HepG2 (cell line): Measurements from ENCODE around the gene CASKIN2. TPM values are rescaled to one million over a fixed set of nuclear protein-coding genes. Genes with fewer than 3 reads are reported as not detected.
A peak's percentile ranks its signal among the peaks of the same experiment; 100 is the strongest.

Source experiments
- CBFB ChIP-seq: sonication (generic); formaldehyde crosslinking; IDR thresholded peaks from 2 replicates; pipeline ENCODE4 v1.4.0; 2020; ENCODE audit warnings: missing genetic modification reagents
- FOSL2 ChIP-seq: sonication (generic); formaldehyde crosslinking; IDR thresholded peaks from 2 replicates; pipeline ENCODE4 v1.4.0; 2020; ENCODE audit warnings: missing genetic modification reagents
- JUN ChIP-seq: sonication (generic); formaldehyde crosslinking; IDR thresholded peaks from 2 replicates; pipeline ENCODE4 v1.4.0; 2020; ENCODE audit warnings: mild to moderate bottlenecking, missing genetic modification reagents
- KIAA2018 ChIP-seq: sonication (generic); formaldehyde crosslinking; IDR thresholded peaks from 2 replicates; pipeline ENCODE4 v1.5.0; 2020; ENCODE audit warnings: mild to moderate bottlenecking, missing genetic modification reagents, borderline replicate concordance
- ZNF776 ChIP-seq: sonication (generic); formaldehyde crosslinking; IDR thresholded peaks from 2 replicates; pipeline ENCODE4 v1.4.0; 2020; ENCODE audit warnings: mild to moderate bottlenecking, missing genetic modification reagents
- ZSCAN21 ChIP-seq: sonication (generic); formaldehyde crosslinking; IDR thresholded peaks from 2 replicates; pipeline ENCODE4 v1.8.0; 2022; ENCODE audit warnings: mild to moderate bottlenecking, missing genetic modification reagents, moderate library complexity, borderline replicate concordance
- polyA plus RNA-seq, 8 experiments: library from polyadenylated mRNA; depleted of rRNA in 3 of 8; stranded (reverse) in 7 of 8; unstranded in 1 of 8; fragments of >200 nt; fragmentation: Illumina TruSeq in 4 of 8; extraction: Trizol in 4 of 8; gene quantifications; 2 replicates each; pipeline versions ENCODE4 v1.2.1 to v1.2.3, GENCODE V29; 2011 to 2016; ENCODE audit warnings: low read depth in 4 of 8, missing spikeins in 1 of 8, mixed read lengths in 1 of 8; ENCODE audit not compliant: insufficient read depth in 1 of 8
- total RNA-seq, 5 experiments: library from RNA; depleted of rRNA; stranded (reverse); fragments of >200 nt; fragmentation: Illumina TruSeq; extraction: Trizol; gene quantifications; 2 replicates each; pipeline ENCODE4 v1.2.3, GENCODE V29; 2016; ENCODE audit warnings: low read depth in 1 of 5
- TF ChIP-seq, protein P1 (sequence below): sonication (generic); formaldehyde crosslinking; IDR thresholded peaks from 2 replicates; pipeline ENCODE4 v1.4.0; 2020; ENCODE audit warnings: missing genetic modification reagents
- TF ChIP-seq, protein P2 (sequence below): sonication (generic); formaldehyde crosslinking; IDR thresholded peaks from 2 replicates; pipeline ENCODE4 v1.4.0; 2020; ENCODE audit warnings: missing genetic modification reagents
- TF ChIP-seq, protein P3 (sequence below): sonication (generic); formaldehyde crosslinking; IDR thresholded peaks from 2 replicates; pipeline ENCODE4 v1.9.0; 2021; ENCODE audit warnings: missing genetic modification reagents, borderline replicate concordance
- TF ChIP-seq, protein P4 (sequence below): sonication (generic); formaldehyde crosslinking; IDR thresholded peaks from 2 replicates; pipeline ENCODE4 v1.9.0; 2022; ENCODE audit warnings: low read depth, missing genetic modification reagents

CASKIN2 gene
- total and polyA plus RNA-seq, 2 of the 13 experiments (the other 11 are each of a cell fraction or from before 2014, with no cell fraction given): 5.2 to 7.8 TPM

GRCh38 chr17:75514299-75514918, 928 bp downstream of the CASKIN2 start (continued):
- TF ChIP-seq, protein P1, sequence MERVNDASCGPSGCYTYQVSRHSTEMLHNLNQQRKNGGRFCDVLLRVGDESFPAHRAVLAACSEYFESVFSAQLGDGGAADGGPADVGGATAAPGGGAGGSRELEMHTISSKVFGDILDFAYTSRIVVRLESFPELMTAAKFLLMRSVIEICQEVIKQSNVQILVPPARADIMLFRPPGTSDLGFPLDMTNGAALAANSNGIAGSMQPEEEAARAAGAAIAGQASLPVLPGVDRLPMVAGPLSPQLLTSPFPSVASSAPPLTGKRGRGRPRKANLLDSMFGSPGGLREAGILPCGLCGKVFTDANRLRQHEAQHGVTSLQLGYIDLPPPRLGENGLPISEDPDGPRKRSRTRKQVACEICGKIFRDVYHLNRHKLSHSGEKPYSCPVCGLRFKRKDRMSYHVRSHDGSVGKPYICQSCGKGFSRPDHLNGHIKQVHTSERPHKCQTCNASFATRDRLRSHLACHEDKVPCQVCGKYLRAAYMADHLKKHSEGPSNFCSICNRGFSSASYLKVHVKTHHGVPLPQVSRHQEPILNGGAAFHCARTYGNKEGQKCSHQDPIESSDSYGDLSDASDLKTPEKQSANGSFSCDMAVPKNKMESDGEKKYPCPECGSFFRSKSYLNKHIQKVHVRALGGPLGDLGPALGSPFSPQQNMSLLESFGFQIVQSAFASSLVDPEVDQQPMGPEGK (CRISPR knock-in tag): peak; percentile 55
- TF ChIP-seq, protein P2, sequence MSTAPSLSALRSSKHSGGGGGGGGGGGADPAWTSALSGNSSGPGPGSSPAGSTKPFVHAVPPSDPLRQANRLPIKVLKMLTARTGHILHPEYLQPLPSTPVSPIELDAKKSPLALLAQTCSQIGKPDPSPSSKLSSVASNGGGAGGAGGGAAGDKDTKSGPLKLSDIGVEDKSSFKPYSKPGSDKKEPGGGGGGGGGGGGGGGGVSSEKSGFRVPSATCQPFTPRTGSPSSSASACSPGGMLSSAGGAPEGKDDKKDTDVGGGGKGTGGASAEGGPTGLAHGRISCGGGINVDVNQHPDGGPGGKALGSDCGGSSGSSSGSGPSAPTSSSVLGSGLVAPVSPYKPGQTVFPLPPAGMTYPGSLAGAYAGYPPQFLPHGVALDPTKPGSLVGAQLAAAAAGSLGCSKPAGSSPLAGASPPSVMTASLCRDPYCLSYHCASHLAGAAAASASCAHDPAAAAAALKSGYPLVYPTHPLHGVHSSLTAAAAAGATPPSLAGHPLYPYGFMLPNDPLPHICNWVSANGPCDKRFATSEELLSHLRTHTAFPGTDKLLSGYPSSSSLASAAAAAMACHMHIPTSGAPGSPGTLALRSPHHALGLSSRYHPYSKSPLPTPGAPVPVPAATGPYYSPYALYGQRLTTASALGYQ: 0 out of 2 replicates have a peak, but pooled peaks have one; percentile 18
- TF ChIP-seq ZNF776 (CRISPR knock-in tag) (no peak), JUN (peak; percentile 71), CBFB (CRISPR knock-in tag) (no peak), KIAA2018 (CRISPR knock-in tag) (no peak), ZSCAN21 (peak; percentile 32; the same call in 1 of the 2 replicates), FOSL2 (CRISPR knock-in tag) (0 out of 2 replicates have a peak, but pooled peaks have one; percentile 30)
- TF ChIP-seq, protein P3, sequence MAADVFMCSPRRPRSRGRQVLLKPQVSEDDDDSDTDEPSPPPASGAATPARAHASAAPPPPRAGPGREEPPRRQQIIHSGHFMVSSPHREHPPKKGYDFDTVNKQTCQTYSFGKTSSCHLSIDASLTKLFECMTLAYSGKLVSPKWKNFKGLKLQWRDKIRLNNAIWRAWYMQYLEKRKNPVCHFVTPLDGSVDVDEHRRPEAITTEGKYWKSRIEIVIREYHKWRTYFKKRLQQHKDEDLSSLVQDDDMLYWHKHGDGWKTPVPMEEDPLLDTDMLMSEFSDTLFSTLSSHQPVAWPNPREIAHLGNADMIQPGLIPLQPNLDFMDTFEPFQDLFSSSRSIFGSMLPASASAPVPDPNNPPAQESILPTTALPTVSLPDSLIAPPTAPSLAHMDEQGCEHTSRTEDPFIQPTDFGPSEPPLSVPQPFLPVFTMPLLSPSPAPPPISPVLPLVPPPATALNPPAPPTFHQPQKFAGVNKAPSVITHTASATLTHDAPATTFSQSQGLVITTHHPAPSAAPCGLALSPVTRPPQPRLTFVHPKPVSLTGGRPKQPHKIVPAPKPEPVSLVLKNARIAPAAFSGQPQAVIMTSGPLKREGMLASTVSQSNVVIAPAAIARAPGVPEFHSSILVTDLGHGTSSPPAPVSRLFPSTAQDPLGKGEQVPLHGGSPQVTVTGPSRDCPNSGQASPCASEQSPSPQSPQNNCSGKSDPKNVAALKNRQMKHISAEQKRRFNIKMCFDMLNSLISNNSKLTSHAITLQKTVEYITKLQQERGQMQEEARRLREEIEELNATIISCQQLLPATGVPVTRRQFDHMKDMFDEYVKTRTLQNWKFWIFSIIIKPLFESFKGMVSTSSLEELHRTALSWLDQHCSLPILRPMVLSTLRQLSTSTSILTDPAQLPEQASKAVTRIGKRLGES (CRISPR knock-in tag): no peak
- TF ChIP-seq, protein P4, sequence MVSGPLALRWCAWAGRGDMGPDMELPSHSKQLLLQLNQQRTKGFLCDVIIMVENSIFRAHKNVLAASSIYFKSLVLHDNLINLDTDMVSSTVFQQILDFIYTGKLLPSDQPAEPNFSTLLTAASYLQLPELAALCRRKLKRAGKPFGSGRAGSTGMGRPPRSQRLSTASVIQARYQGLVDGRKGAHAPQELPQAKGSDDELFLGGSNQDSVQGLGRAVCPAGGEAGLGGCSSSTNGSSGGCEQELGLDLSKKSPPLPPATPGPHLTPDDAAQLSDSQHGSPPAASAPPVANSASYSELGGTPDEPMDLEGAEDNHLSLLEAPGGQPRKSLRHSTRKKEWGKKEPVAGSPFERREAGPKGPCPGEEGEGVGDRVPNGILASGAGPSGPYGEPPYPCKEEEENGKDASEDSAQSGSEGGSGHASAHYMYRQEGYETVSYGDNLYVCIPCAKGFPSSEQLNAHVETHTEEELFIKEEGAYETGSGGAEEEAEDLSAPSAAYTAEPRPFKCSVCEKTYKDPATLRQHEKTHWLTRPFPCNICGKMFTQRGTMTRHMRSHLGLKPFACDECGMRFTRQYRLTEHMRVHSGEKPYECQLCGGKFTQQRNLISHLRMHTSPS: peak; percentile 65; the same call in 1 of the 2 replicates
